GM23338 (cell line): ENCODE data around the gene TUBAL3. TPM values are rescaled to one million over a fixed set of nuclear protein-coding genes. Genes with fewer than 3 reads are reported as not detected.

Experiments used
- ATAC-seq: fragments of 200-7000 bp; cut with Tn5 transposase; 3 replicates; pipeline ENCODE4 v1.9.1; 2020
- DNase-seq: peaks from one replicate; pipeline ENCODE4 v3.0.0-alpha.2; 2015; ENCODE audit warnings: low spot score
- H2AFZ ChIP-seq: fragments of 200-600 bp; sonication (generic); 2 replicates; pipeline ENCODE4 v1.8.0; 2016; ENCODE audit warnings: antibody characterized with exemption, mild to moderate bottlenecking, moderate library complexity
- H3F3A ChIP-seq: fragments of 200-600 bp; sonication (generic); replicated peaks from 2 replicates; pipeline ENCODE4 v1.8.0; 2017; ENCODE audit warnings: antibody characterized with exemption, mixed run types, low read depth
- H3K27ac ChIP-seq: fragments of 200-600 bp; sonication (generic); 2 replicates; pipeline ENCODE4 v1.6.1; 2016; ENCODE audit warnings: low read depth
- H3K27me3 ChIP-seq: fragments of 200-600 bp; sonication (generic); 2 replicates; pipeline ENCODE4 v1.8.0; 2016; ENCODE audit warnings: mild to moderate bottlenecking, mixed run types, moderate library complexity; ENCODE audit not compliant: insufficient read depth
- H3K36me3 ChIP-seq: fragments of 200-600 bp; sonication (generic); 2 replicates; pipeline ENCODE4 v1.8.0; 2016; ENCODE audit warnings: mild to moderate bottlenecking; ENCODE audit not compliant: insufficient read depth
- H3K4me1 ChIP-seq: fragments of 200-600 bp; sonication (generic); 2 replicates; pipeline ENCODE4 v1.8.0; 2016; ENCODE audit warnings: mild to moderate bottlenecking, moderate library complexity; ENCODE audit not compliant: insufficient read depth
- H3K4me2 ChIP-seq: fragments of 200-600 bp; sonication (generic); 2 replicates; pipeline ENCODE4 v1.7.1; 2017; ENCODE audit warnings: mixed run types
- H3K4me3 ChIP-seq: fragments of 200-600 bp; sonication (generic); 2 replicates; pipeline ENCODE4 v1.6.1; 2016; ENCODE audit warnings: mixed run types
- H3K79me2 ChIP-seq: fragments of 200-600 bp; sonication (generic); replicated peaks from 2 replicates; pipeline ENCODE4 v1.8.0; 2017; ENCODE audit warnings: mild to moderate bottlenecking; ENCODE audit not compliant: insufficient read depth
- H3K9me2 ChIP-seq: fragments of 200-600 bp; sonication (generic); 2 replicates; pipeline ENCODE4 v1.8.0; 2017; ENCODE audit not compliant: insufficient read depth
- H4K20me1 ChIP-seq: fragments of 200-600 bp; sonication (generic); replicated peaks from 2 replicates; pipeline ENCODE4 v1.8.0; 2017; ENCODE audit warnings: mild to moderate bottlenecking; ENCODE audit not compliant: insufficient read depth
- H3K27ac Mint-ChIP-seq: 2 replicates; pipeline ENCODE4 v1.8.0; 2020; ENCODE audit warnings: inconsistent platforms, mild to moderate bottlenecking, moderate library complexity, mixed read lengths
- H3K27me3 Mint-ChIP-seq: 3 replicates; pipeline ENCODE4 v1.8.0; 2022; ENCODE audit warnings: low read depth, mild to moderate bottlenecking, moderate library complexity, mixed read lengths, inconsistent platforms; ENCODE audit not compliant: insufficient read depth, poor library complexity
- H3K36me3 Mint-ChIP-seq: 3 replicates; pipeline ENCODE4 v1.8.0; 2021; ENCODE audit warnings: low read depth, mild to moderate bottlenecking, inconsistent platforms, moderate library complexity, mixed read lengths
- H3K4me1 Mint-ChIP-seq: 3 replicates; pipeline ENCODE4 v1.8.0; 2020; ENCODE audit warnings: mild to moderate bottlenecking, inconsistent platforms, mixed read lengths
- H3K4me3 Mint-ChIP-seq: 3 replicates; pipeline ENCODE4 v1.8.0; 2021; ENCODE audit warnings: moderate library complexity, mild to moderate bottlenecking, inconsistent platforms, mixed read lengths
- H3K9me3 Mint-ChIP-seq: 3 replicates; pipeline ENCODE4 v1.8.0; 2020; ENCODE audit warnings: moderate library complexity, mild to moderate bottlenecking, inconsistent platforms, mixed read lengths
- CREB1 ChIP-seq: fragments of 250-450 bp; sonication (Bioruptor Pico); IDR thresholded peaks from 2 replicates; pipeline ENCODE4 v1.5.0; 2020; ENCODE audit warnings: low read depth, mild to moderate bottlenecking, moderate library complexity
- EZH2 ChIP-seq: fragments of 200-600 bp; sonication (generic); IDR thresholded peaks from one replicate; pipeline ENCODE4 v1.8.0; 2017; ENCODE audit warnings: antibody characterized with exemption, mild to moderate bottlenecking, low read depth; ENCODE audit not compliant: unreplicated experiment
- EZH2phosphoT487 ChIP-seq: fragments of 200-600 bp; sonication (generic); IDR thresholded peaks from one replicate; pipeline ENCODE4 v1.8.1; 2018; ENCODE audit warnings: antibody characterized with exemption; ENCODE audit not compliant: unreplicated experiment
- JUNB ChIP-seq: IDR thresholded peaks from one replicate; pipeline ENCODE4 v1.6.1; 2016; ENCODE audit warnings: antibody characterized with exemption; ENCODE audit not compliant: unreplicated experiment
- NANOG ChIP-seq: IDR thresholded peaks from 2 replicates; pipeline ENCODE4 v1.6.1; 2016; ENCODE audit warnings: antibody characterized with exemption, borderline replicate concordance
- POLR2AphosphoS5 ChIP-seq: IDR thresholded peaks from 2 replicates; pipeline ENCODE4 v1.6.1; 2016; ENCODE audit warnings: antibody characterized with exemption, low read depth
- STAT1 ChIP-seq: IDR thresholded peaks from one replicate; pipeline ENCODE4 v1.6.1; 2016; ENCODE audit warnings: antibody characterized with exemption; ENCODE audit not compliant: unreplicated experiment
- ZNF114 ChIP-seq: fragments of 250-450 bp; sonication (Bioruptor Pico); IDR thresholded peaks from 2 replicates; pipeline ENCODE4 v1.5.0; 2020; ENCODE audit warnings: mild to moderate bottlenecking, moderate library complexity
- ZNF331 ChIP-seq: fragments of 250-450 bp; sonication (Bioruptor Pico); IDR thresholded peaks from 2 replicates; pipeline ENCODE4 v1.5.0; 2020; ENCODE audit warnings: low read depth, mild to moderate bottlenecking, moderate library complexity
- polyA plus RNA-seq: library from polyadenylated mRNA; unstranded; fragments of >200 nt; fragmentation: Nextera tagmentation; extraction: Ambion mirVana; gene quantifications from 2 replicates; pipeline ENCODE4 v1.2.1, GENCODE V29; 2016
- total RNA-seq: library from RNA; depleted of rRNA; stranded (reverse); fragments of >200 nt; shearing (Covaris generic); gene quantifications from 2 replicates; pipeline ENCODE4 v1.2.3, GENCODE V29; 2014
- TF ChIP-seq, protein P1 (sequence below), 2 experiments: fragments of 200-600 bp in 1 of 2; sonication (generic) in 1 of 2; conservative IDR thresholded peaks; 2 replicates each; pipeline versions ENCODE4 v1.5.1 to v1.6.1; 2016 to 2017; ENCODE audit warnings: antibody characterized with exemption in 2 of 2, low read depth in 2 of 2, mild to moderate bottlenecking in 2 of 2, moderate library complexity in 1 of 2
- TF ChIP-seq, protein P2 (sequence below): IDR thresholded peaks from one replicate; pipeline ENCODE4 v1.6.1; 2018; ENCODE audit warnings: antibody characterized with exemption; ENCODE audit not compliant: unreplicated experiment
- TF ChIP-seq, protein P3 (sequence below): IDR thresholded peaks from 2 replicates; pipeline ENCODE4 v1.6.1; 2016; ENCODE audit warnings: antibody characterized with exemption
- TF ChIP-seq, protein P4 (sequence below): fragments of 250-450 bp; sonication (Bioruptor Pico); IDR thresholded peaks from 2 replicates; pipeline ENCODE4 v1.5.0; 2020; ENCODE audit warnings: mild to moderate bottlenecking, moderate library complexity

TUBAL3 gene
- total and polyA plus RNA-seq, 2 experiments from 2014 or later: not detected

- Mint-ChIP-seq H3K27ac (no peak overlapping the region), H3K4me3 (no peak overlapping the region), H3K4me1 (no peaks in the 10 kb centered on the region), H3K9me3 (peaks cover 41% of the 10 kb centered on the region), H3K36me3 (peaks cover 23% of the 10 kb centered on the region), H3K27me3 (peaks cover 6% of the 10 kb centered on the region)
- Histone ChIP-seq H2AFZ (no peak overlapping the region), H4K20me1 (no peaks in the 10 kb centered on the region), H3K36me3 (no peaks in the 10 kb centered on the region), H3K27ac (no peak overlapping the region), H3K27me3 (no peaks in the 10 kb centered on the region), H3K79me2 (no peaks in the 10 kb centered on the region), H3K4me1 (no peaks in the 10 kb centered on the region), H3K4me2 (no peak overlapping the region), H3K9me2 (0 out of 2 replicates have a peak, but pooled peaks cover 4% of the 10 kb centered on the region), H3F3A (peaks cover 15% of the 10 kb centered on the region), H3K4me3 (no peak overlapping the region)
- no peak for TF ChIP-seq ZNF114 (CRISPR knock-in tag)
- TF ChIP-seq POLR2AphosphoS5: no peak
- no peak for TF ChIP-seq STAT1
- TF ChIP-seq, protein P1, sequence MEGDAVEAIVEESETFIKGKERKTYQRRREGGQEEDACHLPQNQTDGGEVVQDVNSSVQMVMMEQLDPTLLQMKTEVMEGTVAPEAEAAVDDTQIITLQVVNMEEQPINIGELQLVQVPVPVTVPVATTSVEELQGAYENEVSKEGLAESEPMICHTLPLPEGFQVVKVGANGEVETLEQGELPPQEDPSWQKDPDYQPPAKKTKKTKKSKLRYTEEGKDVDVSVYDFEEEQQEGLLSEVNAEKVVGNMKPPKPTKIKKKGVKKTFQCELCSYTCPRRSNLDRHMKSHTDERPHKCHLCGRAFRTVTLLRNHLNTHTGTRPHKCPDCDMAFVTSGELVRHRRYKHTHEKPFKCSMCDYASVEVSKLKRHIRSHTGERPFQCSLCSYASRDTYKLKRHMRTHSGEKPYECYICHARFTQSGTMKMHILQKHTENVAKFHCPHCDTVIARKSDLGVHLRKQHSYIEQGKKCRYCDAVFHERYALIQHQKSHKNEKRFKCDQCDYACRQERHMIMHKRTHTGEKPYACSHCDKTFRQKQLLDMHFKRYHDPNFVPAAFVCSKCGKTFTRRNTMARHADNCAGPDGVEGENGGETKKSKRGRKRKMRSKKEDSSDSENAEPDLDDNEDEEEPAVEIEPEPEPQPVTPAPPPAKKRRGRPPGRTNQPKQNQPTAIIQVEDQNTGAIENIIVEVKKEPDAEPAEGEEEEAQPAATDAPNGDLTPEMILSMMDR (conservative IDR thresholded peaks at IDR 0.05; ENCODE audit: low read depth in 2 of 2): no peak
- TF ChIP-seq CREB1 (CRISPR knock-in tag): no peak
- TF ChIP-seq, protein P2, sequence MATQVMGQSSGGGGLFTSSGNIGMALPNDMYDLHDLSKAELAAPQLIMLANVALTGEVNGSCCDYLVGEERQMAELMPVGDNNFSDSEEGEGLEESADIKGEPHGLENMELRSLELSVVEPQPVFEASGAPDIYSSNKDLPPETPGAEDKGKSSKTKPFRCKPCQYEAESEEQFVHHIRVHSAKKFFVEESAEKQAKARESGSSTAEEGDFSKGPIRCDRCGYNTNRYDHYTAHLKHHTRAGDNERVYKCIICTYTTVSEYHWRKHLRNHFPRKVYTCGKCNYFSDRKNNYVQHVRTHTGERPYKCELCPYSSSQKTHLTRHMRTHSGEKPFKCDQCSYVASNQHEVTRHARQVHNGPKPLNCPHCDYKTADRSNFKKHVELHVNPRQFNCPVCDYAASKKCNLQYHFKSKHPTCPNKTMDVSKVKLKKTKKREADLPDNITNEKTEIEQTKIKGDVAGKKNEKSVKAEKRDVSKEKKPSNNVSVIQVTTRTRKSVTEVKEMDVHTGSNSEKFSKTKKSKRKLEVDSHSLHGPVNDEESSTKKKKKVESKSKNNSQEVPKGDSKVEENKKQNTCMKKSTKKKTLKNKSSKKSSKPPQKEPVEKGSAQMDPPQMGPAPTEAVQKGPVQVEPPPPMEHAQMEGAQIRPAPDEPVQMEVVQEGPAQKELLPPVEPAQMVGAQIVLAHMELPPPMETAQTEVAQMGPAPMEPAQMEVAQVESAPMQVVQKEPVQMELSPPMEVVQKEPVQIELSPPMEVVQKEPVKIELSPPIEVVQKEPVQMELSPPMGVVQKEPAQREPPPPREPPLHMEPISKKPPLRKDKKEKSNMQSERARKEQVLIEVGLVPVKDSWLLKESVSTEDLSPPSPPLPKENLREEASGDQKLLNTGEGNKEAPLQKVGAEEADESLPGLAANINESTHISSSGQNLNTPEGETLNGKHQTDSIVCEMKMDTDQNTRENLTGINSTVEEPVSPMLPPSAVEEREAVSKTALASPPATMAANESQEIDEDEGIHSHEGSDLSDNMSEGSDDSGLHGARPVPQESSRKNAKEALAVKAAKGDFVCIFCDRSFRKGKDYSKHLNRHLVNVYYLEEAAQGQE: no peak
- no peak for TF ChIP-seq JUNB
- no peak for TF ChIP-seq EZH2phosphoT487
- TF ChIP-seq, protein P3, sequence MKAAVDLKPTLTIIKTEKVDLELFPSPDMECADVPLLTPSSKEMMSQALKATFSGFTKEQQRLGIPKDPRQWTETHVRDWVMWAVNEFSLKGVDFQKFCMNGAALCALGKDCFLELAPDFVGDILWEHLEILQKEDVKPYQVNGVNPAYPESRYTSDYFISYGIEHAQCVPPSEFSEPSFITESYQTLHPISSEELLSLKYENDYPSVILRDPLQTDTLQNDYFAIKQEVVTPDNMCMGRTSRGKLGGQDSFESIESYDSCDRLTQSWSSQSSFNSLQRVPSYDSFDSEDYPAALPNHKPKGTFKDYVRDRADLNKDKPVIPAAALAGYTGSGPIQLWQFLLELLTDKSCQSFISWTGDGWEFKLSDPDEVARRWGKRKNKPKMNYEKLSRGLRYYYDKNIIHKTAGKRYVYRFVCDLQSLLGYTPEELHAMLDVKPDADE: no peak
- no peak for TF ChIP-seq EZH2
- TF ChIP-seq ZNF331 (CRISPR knock-in tag): no peak
- TF ChIP-seq, protein P4, sequence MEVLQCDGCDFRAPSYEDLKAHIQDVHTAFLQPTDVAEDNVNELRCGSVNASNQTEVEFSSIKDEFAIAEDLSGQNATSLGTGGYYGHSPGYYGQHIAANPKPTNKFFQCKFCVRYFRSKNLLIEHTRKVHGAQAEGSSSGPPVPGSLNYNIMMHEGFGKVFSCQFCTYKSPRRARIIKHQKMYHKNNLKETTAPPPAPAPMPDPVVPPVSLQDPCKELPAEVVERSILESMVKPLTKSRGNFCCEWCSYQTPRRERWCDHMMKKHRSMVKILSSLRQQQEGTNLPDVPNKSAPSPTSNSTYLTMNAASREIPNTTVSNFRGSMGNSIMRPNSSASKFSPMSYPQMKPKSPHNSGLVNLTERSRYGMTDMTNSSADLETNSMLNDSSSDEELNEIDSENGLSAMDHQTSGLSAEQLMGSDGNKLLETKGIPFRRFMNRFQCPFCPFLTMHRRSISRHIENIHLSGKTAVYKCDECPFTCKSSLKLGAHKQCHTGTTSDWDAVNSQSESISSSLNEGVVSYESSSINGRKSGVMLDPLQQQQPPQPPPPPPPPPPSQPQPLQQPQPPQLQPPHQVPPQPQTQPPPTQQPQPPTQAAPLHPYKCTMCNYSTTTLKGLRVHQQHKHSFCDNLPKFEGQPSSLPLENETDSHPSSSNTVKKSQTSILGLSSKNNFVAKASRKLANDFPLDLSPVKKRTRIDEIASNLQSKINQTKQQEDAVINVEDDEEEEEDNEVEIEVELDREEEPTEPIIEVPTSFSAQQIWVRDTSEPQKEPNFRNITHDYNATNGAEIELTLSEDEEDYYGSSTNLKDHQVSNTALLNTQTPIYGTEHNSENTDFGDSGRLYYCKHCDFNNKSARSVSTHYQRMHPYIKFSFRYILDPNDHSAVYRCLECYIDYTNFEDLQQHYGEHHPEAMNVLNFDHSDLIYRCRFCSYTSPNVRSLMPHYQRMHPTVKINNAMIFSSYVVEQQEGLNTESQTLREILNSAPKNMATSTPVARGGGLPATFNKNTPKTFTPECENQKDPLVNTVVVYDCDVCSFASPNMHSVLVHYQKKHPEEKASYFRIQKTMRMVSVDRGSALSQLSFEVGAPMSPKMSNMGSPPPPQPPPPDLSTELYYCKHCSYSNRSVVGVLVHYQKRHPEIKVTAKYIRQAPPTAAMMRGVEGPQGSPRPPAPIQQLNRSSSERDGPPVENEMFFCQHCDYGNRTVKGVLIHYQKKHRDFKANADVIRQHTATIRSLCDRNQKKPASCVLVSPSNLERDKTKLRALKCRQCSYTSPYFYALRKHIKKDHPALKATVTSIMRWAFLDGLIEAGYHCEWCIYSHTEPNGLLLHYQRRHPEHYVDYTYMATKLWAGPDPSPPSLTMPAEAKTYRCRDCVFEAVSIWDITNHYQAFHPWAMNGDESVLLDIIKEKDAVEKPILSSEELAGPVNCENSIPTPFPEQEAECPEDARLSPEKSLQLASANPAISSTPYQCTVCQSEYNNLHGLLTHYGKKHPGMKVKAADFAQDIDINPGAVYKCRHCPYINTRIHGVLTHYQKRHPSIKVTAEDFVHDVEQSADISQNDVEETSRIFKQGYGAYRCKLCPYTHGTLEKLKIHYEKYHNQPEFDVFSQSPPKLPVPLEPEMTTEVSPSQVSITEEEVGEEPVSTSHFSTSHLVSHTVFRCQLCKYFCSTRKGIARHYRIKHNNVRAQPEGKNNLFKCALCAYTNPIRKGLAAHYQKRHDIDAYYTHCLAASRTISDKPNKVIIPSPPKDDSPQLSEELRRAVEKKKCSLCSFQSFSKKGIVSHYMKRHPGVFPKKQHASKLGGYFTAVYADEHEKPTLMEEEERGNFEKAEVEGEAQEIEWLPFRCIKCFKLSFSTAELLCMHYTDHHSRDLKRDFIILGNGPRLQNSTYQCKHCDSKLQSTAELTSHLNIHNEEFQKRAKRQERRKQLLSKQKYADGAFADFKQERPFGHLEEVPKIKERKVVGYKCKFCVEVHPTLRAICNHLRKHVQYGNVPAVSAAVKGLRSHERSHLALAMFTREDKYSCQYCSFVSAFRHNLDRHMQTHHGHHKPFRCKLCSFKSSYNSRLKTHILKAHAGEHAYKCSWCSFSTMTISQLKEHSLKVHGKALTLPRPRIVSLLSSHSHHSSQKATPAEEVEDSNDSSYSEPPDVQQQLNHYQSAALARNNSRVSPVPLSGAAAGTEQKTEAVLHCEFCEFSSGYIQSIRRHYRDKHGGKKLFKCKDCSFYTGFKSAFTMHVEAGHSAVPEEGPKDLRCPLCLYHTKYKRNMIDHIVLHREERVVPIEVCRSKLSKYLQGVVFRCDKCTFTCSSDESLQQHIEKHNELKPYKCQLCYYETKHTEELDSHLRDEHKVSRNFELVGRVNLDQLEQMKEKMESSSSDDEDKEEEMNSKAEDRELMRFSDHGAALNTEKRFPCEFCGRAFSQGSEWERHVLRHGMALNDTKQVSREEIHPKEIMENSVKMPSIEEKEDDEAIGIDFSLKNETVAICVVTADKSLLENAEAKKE (CRISPR knock-in tag): no peak
- no peak for TF ChIP-seq NANOG
- no peak for ATAC-seq
- no peak for DNase-seq
Observed at GRCh38 chr10:5373307-5373706, 31.3 kb downstream of the TUBAL3 start.
